Measurements from ENCODE around the gene AGPAT1. TPM values are rescaled to one million over a fixed set of nuclear protein-coding genes. Genes with fewer than 3 reads are reported as not detected.

Gene AGPAT1
- total and polyA plus RNA-seq, 2 of the 13 experiments (the other 11 are each of a cell fraction or from before 2014, with no cell fraction given) = 51.3 to 139 TPM

- no peak for TF ChIP-seq PHB2 (IDR thresholded peaks at IDR 0.05; ENCODE audit: partially characterized antibody)
- TF ChIP-seq ZBTB20 (CRISPR knock-in tag; IDR thresholded peaks at IDR 0.05; ENCODE audit: borderline replicate concordance, low read depth) = peak; percentile 85; the same call in 1 of the 2 replicates
- TF ChIP-seq STAT6 (CRISPR knock-in tag; IDR thresholded peaks at IDR 0.05; ENCODE audit: borderline replicate concordance) = no peak
- peak; percentile 15; the same call in 1 of the 2 replicates for TF ChIP-seq KDM2A (CRISPR knock-in tag; IDR thresholded peaks at IDR 0.05; ENCODE audit: borderline replicate concordance, low read depth)
- no peak; the same call in 1 of the 2 replicates for TF ChIP-seq PHF20 (CRISPR knock-in tag; IDR thresholded peaks at IDR 0.05)
- TF ChIP-seq WIZ (CRISPR knock-in tag; IDR thresholded peaks at IDR 0.05) = 0 out of 2 replicates have a peak, but pooled peaks have one; percentile 28
- no peak for TF ChIP-seq MTERF4 (CRISPR knock-in tag; IDR thresholded peaks at IDR 0.05)
- TF ChIP-seq, protein P1, sequence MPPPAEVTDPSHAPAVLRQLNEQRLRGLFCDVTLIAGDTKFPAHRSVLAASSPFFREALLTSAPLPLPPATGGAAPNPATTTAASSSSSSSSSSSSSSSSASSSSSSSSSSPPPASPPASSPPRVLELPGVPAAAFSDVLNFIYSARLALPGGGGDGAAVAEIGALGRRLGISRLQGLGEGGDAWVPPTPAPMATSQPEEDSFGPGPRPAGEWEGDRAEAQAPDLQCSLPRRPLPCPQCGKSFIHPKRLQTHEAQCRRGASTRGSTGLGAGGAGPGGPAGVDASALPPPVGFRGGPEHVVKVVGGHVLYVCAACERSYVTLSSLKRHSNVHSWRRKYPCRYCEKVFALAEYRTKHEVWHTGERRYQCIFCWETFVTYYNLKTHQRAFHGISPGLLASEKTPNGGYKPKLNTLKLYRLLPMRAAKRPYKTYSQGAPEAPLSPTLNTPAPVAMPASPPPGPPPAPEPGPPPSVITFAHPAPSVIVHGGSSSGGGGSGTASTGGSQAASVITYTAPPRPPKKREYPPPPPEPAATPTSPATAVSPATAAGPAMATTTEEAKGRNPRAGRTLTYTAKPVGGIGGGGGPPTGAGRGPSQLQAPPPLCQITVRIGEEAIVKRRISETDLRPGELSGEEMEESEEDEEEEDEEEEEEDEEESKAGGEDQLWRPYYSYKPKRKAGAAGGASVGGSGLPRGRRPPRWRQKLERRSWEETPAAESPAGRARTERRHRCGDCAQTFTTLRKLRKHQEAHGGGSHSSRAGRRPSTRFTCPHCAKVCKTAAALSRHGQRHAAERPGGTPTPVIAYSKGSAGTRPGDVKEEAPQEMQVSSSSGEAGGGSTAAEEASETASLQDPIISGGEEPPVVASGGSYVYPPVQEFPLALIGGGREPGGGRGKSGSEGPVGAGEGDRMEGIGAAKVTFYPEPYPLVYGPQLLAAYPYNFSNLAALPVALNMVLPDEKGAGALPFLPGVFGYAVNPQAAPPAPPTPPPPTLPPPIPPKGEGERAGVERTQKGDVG (CRISPR knock-in tag; IDR thresholded peaks at IDR 0.05; ENCODE audit: borderline replicate concordance) = no peak
- TF ChIP-seq ARHGAP35 (CRISPR knock-in tag; IDR thresholded peaks at IDR 0.05; ENCODE audit: borderline replicate concordance) = peak; percentile 87
- no peak for TF ChIP-seq AFF4 (CRISPR knock-in tag; IDR thresholded peaks at IDR 0.05)
- TF ChIP-seq, protein P2, sequence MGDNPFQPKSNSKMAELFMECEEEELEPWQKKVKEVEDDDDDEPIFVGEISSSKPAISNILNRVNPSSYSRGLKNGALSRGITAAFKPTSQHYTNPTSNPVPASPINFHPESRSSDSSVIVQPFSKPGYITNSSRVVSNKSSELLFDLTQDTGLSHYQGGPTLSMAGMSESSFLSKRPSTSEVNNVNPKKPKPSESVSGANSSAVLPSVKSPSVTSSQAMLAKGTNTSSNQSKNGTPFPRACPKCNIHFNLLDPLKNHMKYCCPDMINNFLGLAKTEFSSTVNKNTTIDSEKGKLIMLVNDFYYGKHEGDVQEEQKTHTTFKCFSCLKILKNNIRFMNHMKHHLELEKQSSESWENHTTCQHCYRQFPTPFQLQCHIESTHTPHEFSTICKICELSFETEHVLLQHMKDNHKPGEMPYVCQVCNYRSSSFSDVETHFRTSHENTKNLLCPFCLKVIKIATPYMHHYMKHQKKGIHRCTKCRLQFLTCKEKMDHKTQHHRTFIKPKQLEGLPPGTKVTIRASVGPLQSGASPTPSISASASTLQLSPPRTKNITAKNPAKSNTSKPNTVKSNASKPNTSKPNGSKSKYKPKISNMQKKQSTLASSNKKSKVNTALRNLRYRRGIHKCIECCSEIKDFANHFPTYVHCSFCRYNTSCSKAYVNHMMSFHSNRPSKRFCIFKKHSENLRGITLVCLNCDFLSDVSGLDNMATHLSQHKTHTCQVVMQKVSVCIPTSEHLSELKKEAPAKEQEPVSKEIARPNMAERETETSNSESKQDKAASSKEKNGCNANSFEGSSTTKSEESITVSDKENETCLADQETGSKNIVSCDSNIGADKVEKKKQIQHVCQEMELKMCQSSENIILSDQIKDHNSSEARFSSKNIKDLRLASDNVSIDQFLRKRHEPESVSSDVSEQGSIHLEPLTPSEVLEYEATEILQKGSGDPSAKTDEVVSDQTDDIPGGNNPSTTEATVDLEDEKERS (CRISPR knock-in tag; IDR thresholded peaks at IDR 0.05) = peak; percentile 66; the same call in 1 of the 2 replicates
- peak; percentile 69; the same call in 1 of the 2 replicates for TF ChIP-seq SALL1 (CRISPR knock-in tag; IDR thresholded peaks at IDR 0.05)
These were observed at the start of gene AGPAT1 (continued) for GRCh38 chr6:32175711-32176475.
